ENCODE measurements around the gene FANK1.

FANK1 gene

DNA sequence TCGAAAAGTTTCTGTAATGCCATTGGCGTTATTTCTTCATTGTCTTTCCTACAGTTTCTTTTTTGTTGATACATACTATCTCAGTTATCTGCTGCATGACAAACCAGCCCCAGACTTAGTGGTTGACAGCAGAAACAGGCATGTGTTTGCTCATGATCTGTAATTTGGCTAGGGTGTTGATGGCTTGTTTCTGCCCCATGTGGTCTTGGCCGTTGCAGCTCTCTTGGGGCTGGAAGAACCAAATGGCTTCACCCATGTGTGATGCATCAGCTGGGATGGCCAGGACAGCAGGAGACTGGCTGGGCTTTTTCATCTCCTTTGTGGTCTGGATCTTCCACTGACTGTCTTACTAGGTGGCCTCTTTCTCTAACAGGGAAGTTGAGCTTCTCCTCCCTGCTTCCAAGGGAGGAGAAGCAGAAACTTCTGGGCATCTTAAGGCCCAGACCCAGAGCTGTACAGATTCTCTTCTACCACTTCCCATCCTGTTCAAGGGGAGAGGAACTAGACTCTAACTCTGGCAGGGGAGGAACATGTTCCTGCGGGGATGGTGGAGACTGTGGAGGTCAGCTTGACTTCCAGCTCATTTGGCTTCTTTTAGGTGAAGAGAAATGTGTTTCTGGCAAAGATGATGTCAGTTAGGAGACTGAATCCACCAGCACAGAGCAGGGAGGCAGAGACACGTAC, 89.3 kb downstream of the FANK1 start:
- ATAC-seq: no peak
- TF ChIP-seq, protein P1, sequence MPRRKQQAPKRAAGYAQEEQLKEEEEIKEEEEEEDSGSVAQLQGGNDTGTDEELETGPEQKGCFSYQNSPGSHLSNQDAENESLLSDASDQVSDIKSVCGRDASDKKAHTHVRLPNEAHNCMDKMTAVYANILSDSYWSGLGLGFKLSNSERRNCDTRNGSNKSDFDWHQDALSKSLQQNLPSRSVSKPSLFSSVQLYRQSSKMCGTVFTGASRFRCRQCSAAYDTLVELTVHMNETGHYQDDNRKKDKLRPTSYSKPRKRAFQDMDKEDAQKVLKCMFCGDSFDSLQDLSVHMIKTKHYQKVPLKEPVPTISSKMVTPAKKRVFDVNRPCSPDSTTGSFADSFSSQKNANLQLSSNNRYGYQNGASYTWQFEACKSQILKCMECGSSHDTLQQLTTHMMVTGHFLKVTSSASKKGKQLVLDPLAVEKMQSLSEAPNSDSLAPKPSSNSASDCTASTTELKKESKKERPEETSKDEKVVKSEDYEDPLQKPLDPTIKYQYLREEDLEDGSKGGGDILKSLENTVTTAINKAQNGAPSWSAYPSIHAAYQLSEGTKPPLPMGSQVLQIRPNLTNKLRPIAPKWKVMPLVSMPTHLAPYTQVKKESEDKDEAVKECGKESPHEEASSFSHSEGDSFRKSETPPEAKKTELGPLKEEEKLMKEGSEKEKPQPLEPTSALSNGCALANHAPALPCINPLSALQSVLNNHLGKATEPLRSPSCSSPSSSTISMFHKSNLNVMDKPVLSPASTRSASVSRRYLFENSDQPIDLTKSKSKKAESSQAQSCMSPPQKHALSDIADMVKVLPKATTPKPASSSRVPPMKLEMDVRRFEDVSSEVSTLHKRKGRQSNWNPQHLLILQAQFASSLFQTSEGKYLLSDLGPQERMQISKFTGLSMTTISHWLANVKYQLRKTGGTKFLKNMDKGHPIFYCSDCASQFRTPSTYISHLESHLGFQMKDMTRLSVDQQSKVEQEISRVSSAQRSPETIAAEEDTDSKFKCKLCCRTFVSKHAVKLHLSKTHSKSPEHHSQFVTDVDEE (CRISPR knock-in tag; IDR thresholded peaks at IDR 0.05): no peak
- TF ChIP-seq OSR1 (CRISPR knock-in tag; IDR thresholded peaks at IDR 0.05) (no peak), GLIS3 (CRISPR knock-in tag; IDR thresholded peaks at IDR 0.05) (no peak), RARB (CRISPR knock-in tag; IDR thresholded peaks at IDR 0.05) (no peak), ZFP30 (CRISPR knock-in tag; IDR thresholded peaks at IDR 0.05) (no peak), ARNTL (CRISPR knock-in tag; IDR thresholded peaks at IDR 0.05; ENCODE audit: borderline replicate concordance, low read depth) (no peak)

- TF ChIP-seq GLIS3 (CRISPR knock-in tag; IDR thresholded peaks at IDR 0.05): no peak
- TF ChIP-seq CREB5 (CRISPR knock-in tag; IDR thresholded peaks at IDR 0.05; ENCODE audit: low read depth): no peak
- no peak for TF ChIP-seq ZNF70 (CRISPR knock-in tag; IDR thresholded peaks at IDR 0.05)
- TF ChIP-seq, protein P2, sequence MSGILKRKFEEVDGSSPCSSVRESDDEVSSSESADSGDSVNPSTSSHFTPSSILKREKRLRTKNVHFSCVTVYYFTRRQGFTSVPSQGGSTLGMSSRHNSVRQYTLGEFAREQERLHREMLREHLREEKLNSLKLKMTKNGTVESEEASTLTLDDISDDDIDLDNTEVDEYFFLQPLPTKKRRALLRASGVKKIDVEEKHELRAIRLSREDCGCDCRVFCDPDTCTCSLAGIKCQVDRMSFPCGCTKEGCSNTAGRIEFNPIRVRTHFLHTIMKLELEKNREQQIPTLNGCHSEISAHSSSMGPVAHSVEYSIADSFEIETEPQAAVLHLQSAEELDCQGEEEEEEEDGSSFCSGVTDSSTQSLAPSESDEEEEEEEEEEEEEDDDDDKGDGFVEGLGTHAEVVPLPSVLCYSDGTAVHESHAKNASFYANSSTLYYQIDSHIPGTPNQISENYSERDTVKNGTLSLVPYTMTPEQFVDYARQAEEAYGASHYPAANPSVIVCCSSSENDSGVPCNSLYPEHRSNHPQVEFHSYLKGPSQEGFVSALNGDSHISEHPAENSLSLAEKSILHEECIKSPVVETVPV (CRISPR knock-in tag; IDR thresholded peaks at IDR 0.05): no peak
- no peak for TF ChIP-seq ZNF8 (CRISPR knock-in tag; IDR thresholded peaks at IDR 0.05)
- TF ChIP-seq OSR1 (CRISPR knock-in tag; IDR thresholded peaks at IDR 0.05): no peak
- no peak for TF ChIP-seq PPARA (CRISPR knock-in tag; IDR thresholded peaks at IDR 0.05; ENCODE audit: borderline replicate concordance)
- TF ChIP-seq SNAI2 (CRISPR knock-in tag; IDR thresholded peaks at IDR 0.05): no peak
- TF ChIP-seq, protein P1 (CRISPR knock-in tag; IDR thresholded peaks at IDR 0.05): no peak
- no peak for TF ChIP-seq ZC3H10 (CRISPR knock-in tag; IDR thresholded peaks at IDR 0.05)
- no peak for TF ChIP-seq ZFP30 (CRISPR knock-in tag; IDR thresholded peaks at IDR 0.05)
- no peak for TF ChIP-seq TCF4 (CRISPR knock-in tag; IDR thresholded peaks at IDR 0.05; ENCODE audit: borderline replicate concordance)
- no peak for TF ChIP-seq ZFP3 (CRISPR knock-in tag; IDR thresholded peaks at IDR 0.05)
- no peak for TF ChIP-seq PATZ1 (CRISPR knock-in tag; IDR thresholded peaks at IDR 0.05; ENCODE audit: borderline replicate concordance)
- TF ChIP-seq, protein P3, sequence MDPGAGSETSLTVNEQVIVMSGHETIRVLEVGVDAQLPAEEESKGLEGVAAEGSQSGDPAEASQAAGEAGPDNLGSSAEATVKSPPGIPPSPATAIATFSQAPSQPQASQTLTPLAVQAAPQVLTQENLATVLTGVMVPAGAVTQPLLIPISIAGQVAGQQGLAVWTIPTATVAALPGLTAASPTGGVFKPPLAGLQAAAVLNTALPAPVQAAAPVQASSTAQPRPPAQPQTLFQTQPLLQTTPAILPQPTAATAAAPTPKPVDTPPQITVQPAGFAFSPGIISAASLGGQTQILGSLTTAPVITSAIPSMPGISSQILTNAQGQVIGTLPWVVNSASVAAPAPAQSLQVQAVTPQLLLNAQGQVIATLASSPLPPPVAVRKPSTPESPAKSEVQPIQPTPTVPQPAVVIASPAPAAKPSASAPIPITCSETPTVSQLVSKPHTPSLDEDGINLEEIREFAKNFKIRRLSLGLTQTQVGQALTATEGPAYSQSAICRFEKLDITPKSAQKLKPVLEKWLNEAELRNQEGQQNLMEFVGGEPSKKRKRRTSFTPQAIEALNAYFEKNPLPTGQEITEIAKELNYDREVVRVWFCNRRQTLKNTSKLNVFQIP (CRISPR knock-in tag; IDR thresholded peaks at IDR 0.05; ENCODE audit: borderline replicate concordance, low read depth): no peak
- TF ChIP-seq BACH2 (CRISPR knock-in tag; IDR thresholded peaks at IDR 0.05; ENCODE audit: borderline replicate concordance): no peak
- no peak for TF ChIP-seq ARNTL (CRISPR knock-in tag; IDR thresholded peaks at IDR 0.05; ENCODE audit: borderline replicate concordance, low read depth)
- TF ChIP-seq ZNF565 (CRISPR knock-in tag; conservative IDR thresholded peaks at IDR 0.05; ENCODE audit: low read depth): no peak
- TF ChIP-seq CSDC2 (CRISPR knock-in tag; IDR thresholded peaks at IDR 0.05): no peak
- ATAC-seq: no peak
Observed at GRCh38 chr10:125989791-125990190, 93.4 kb downstream of the FANK1 start.

Measured in SK-N-SH treated with all-trans-retinoic acid at 6 μM for 48 hours (cell line).